ENCODE results near the gene OR2L8. TPM values are rescaled to one million over a fixed set of nuclear protein-coding genes. Genes with fewer than 3 reads are reported as not detected.

The OR2L8 gene, protein sequence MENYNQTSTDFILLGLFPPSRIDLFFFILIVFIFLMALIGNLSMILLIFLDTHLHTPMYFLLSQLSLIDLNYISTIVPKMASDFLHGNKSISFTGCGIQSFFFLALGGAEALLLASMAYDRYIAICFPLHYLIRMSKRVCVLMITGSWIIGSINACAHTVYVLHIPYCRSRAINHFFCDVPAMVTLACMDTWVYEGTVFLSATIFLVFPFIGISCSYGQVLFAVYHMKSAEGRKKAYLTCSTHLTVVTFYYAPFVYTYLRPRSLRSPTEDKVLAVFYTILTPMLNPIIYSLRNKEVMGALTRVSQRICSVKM
- not detected in 2 replicates for total RNA-seq (2014; rRNA removed; shearing (Covaris generic))

GRCh38 chr1:247948558-247948957 lies at the start of gene OR2L8:
OR2L8 (plus strand) TSS chr1:247948858; CDS start chr1:247948858, 0 bp downstream.
- Histone ChIP-seq H3K36me3 (no peaks in the 10 kb centered on the region), H3K4me3 (no peak within 1 kb of the TSS), H3K4me1 (no peaks in the 10 kb centered on the region), H3K27ac (no peak within 1 kb of the TSS), H3K27me3 (no peaks in the 10 kb centered on the region), H3K9me3 (replicated peaks) (no peaks in the 10 kb centered on the region)
- DNase-seq: no peak

DNA sequence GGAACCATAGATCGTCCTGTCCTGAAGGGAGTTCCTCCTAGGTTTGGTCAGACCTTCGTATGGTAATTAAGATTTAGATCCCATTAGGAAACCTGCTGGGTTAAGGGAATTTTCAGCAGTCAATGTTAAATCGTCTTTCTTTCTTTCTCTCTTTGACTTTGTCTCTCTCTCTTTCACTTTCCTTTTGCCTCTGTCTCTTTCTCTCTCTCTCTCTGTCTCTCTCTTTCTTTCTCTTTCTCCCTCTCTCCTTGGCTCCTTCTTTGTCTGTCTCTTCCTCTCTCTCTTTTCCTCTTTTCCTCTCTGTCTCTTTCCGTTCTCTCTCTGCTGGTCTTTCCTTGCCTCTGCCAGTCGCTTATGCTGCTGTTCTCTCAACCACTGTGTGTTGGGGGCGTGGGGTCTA lies 44.5 kb upstream of the OR2L8 start:
- Histone ChIP-seq H3K4me1 (no peaks in the 10 kb centered on the region), H3K4me3 (no peak overlapping the region), H3K9me3 (replicated peaks) (no peaks in the 10 kb centered on the region), H3K27me3 (no peaks in the 10 kb centered on the region), H3K36me3 (no peaks in the 10 kb centered on the region), H3K27ac (no peak overlapping the region)
- DNase-seq: no peak

GRCh38 chr1:247905181-247905580 lies 43.5 kb upstream of the OR2L8 start:
- no peaks in the 10 kb centered on the region for H3K4me1 ChIP-seq
- H3K36me3 ChIP-seq: no peaks in the 10 kb centered on the region
- H3K27ac ChIP-seq: no peak overlapping the region
- H3K27me3 ChIP-seq: no peaks in the 10 kb centered on the region
- no peak overlapping the region for H3K4me3 ChIP-seq
- no peaks in the 10 kb centered on the region for H3K9me3 ChIP-seq (replicated peaks)
- no peak for DNase-seq

DNA sequence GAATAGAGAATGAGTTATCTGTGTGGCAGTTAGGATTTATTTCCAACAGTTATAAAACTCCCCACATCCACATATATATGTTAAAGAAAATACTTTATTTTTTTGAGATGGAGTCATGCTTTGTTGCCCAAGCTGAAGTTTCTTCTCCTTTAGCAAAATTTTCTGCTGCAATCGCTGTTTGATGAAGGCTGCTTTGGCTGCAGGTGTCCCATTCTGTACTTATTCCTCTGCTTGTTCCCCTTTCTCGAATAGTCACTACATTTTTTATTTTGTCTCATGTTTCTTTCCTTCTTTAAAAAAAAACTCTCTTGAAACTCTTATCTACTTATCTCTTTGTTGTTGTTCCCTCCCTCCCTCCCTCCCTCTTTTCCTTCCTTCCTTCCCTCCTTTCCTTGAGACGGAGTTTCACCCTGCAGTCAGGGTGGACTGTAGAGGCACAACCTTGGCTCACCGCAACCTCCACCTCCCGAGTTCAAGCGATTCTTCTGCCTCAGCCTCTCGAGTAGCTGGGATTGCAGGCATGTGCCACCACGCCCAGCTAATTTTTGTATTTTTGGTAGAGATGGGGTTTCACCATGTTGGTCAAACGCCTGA lies 42.7 kb upstream of the OR2L8 start:
- Histone ChIP-seq H3K36me3 (no peaks in the 10 kb centered on the region), H3K27me3 (no peaks in the 10 kb centered on the region), H3K27ac (no peak overlapping the region), H3K4me3 (no peak overlapping the region), H3K4me1 (no peaks in the 10 kb centered on the region), H3K9me3 (replicated peaks) (no peaks in the 10 kb centered on the region)
- DNase-seq: no peak

- no peaks in the 10 kb centered on the region for H3K9me3 ChIP-seq (replicated peaks)
- H3K36me3 ChIP-seq: no peaks in the 10 kb centered on the region
- no peaks in the 10 kb centered on the region for H3K4me1 ChIP-seq
- no peaks in the 10 kb centered on the region for H3K27me3 ChIP-seq
- no peak for DNase-seq
- H3K27ac ChIP-seq: no peak overlapping the region
- no peak overlapping the region for H3K4me3 ChIP-seq
These were observed 42.1 kb upstream of the OR2L8 start for GRCh38 chr1:247906504-247907047.

DNA sequence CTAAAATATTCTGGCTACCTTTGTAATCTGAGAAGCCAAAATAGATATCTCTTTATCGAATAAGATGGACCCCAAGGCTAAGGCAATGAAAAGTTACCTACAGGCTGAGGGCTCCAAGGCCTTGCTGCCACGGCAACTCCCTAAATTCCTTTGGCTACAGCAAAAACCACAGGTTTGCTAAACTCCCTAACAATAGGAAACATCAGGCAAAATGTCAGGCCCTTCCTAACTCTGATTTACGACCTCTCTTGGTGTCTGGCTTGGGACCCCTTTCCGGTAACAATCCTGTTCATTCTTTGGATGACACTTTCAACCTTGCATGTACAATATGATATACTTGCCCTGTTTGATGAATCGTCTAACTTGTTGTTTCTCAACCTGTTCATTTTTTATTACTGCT lies 39.9 kb upstream of the OR2L8 start:
- no peak overlapping the region for H3K27ac ChIP-seq
- no peaks in the 10 kb centered on the region for H3K36me3 ChIP-seq
- no peak overlapping the region for H3K4me3 ChIP-seq
- no peak for DNase-seq
- H3K9me3 ChIP-seq (replicated peaks): no peaks in the 10 kb centered on the region
- H3K4me1 ChIP-seq: no peaks in the 10 kb centered on the region
- H3K27me3 ChIP-seq: no peaks in the 10 kb centered on the region

GRCh38 chr1:247913786-247914185 lies 34.9 kb upstream of the OR2L8 start:
- Histone ChIP-seq H3K27ac (no peak overlapping the region), H3K9me3 (replicated peaks) (no peaks in the 10 kb centered on the region), H3K27me3 (no peaks in the 10 kb centered on the region), H3K36me3 (no peaks in the 10 kb centered on the region), H3K4me3 (no peak overlapping the region), H3K4me1 (no peaks in the 10 kb centered on the region)
- DNase-seq: no peak

DNA sequence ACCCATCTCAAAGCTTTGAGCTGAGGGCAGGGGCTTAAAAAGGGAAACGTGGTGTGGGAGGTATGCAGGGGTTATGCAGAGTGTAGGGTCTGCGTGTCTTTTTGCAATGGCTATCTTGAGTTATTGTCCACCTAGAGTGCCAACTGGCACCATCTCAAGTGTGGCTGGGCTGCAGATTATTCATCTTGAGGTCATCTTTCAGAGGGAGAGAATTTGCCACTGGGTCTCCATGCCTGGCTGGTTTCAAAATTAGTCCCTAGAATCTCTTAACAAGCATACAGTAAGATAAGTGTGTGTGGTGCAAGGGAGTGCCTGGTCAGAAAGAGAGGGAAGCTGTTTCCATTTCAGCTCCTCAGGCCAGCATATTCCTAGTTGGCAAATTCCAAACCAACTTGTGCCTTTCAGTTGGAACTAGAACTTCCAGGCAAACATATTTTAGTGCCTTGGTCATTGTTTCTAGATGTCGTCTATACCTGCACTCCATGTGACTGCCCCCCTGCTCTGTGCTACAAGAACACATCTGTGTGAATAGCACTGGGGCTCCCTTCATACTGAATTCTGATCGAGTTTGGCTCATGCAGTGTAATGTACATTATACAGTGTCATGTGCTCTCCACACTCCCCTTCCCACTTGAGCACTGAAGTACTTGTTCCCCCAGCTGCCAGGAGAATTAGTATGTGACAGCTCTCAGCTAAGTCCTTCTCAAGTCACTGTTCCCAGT lies 33.6 kb upstream of the OR2L8 start:
- DNase-seq: no peak

DNA sequence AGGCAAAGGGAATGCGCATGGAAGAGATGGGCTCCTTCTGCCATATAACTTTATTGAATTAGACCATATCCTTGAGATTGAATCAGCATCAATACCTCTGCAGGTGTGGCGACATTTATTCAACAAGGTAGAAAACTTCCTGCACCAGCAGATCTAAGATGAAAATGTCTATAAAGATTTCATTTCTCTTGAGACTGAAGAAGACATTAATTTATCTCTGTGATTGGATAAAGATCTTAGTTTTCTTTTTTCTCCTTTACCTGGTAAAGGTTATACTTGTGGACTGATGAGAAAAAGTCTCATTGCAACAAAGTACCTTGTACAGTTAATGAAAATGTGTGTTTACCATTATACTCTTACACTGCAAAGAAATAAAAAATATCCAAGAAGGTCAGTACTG lies 28.7 kb upstream of the OR2L8 start, which contains the start of gene OR2T8:
Gene OR2T8, plus strand, starts transcription at position 301 of the 400 bp plus-strand sequence. CDS start 766 bp downstream, outside the sequence.
- no peak for DNase-seq
- H3K4me1 ChIP-seq: no peaks in the 10 kb centered on the region
- no peak within 1 kb of the TSS for H3K27ac ChIP-seq
- H3K27me3 ChIP-seq: no peaks in the 10 kb centered on the region
- no peak within 1 kb of the TSS for H3K4me3 ChIP-seq
- H3K36me3 ChIP-seq: no peaks in the 10 kb centered on the region
- H3K9me3 ChIP-seq (replicated peaks): no peaks in the 10 kb centered on the region

More for the DNA sequence above, 33.6 kb upstream of the OR2L8 start:
- Histone ChIP-seq H3K27ac (no peak overlapping the region), H3K9me3 (replicated peaks) (no peaks in the 10 kb centered on the region), H3K4me1 (no peaks in the 10 kb centered on the region), H3K36me3 (no peaks in the 10 kb centered on the region), H3K27me3 (no peaks in the 10 kb centered on the region), H3K4me3 (no peak overlapping the region)

GRCh38 chr1:247923941-247924340 lies 24.7 kb upstream of the OR2L8 start:
- Histone ChIP-seq H3K36me3 (no peaks in the 10 kb centered on the region), H3K27me3 (no peaks in the 10 kb centered on the region), H3K27ac (no peak overlapping the region), H3K4me3 (no peak overlapping the region), H3K9me3 (replicated peaks) (no peaks in the 10 kb centered on the region), H3K4me1 (no peaks in the 10 kb centered on the region)
- DNase-seq: no peak

GRCh38 chr1:247924868-247925267 lies 23.8 kb upstream of the OR2L8 start, which contains the start of gene OR2AJ1:
OR2AJ1 (plus strand) TSS chr1:247924889; CDS start chr1:247933769, 8,880 bp downstream.
- DNase-seq: no peak
- no peaks in the 10 kb centered on the region for H3K4me1 ChIP-seq
- no peaks in the 10 kb centered on the region for H3K9me3 ChIP-seq (replicated peaks)
- H3K36me3 ChIP-seq: no peaks in the 10 kb centered on the region
- H3K4me3 ChIP-seq: no peak within 1 kb of the TSS
- H3K27me3 ChIP-seq: no peaks in the 10 kb centered on the region
- H3K27ac ChIP-seq: no peak within 1 kb of the TSS

- DNase-seq: no peak
- Histone ChIP-seq H3K9me3 (replicated peaks) (no peaks in the 10 kb centered on the region), H3K4me1 (no peaks in the 10 kb centered on the region), H3K4me3 (no peak overlapping the region), H3K36me3 (no peaks in the 10 kb centered on the region), H3K27me3 (no peaks in the 10 kb centered on the region), H3K27ac (no peak overlapping the region)
These were observed 14.7 kb upstream of the OR2L8 start for GRCh38 chr1:247933989-247934388.

- no peaks in the 10 kb centered on the region for H3K27me3 ChIP-seq
- H3K4me1 ChIP-seq: no peaks in the 10 kb centered on the region
- no peak overlapping the region for H3K4me3 ChIP-seq
- H3K36me3 ChIP-seq: no peaks in the 10 kb centered on the region
- no peak for DNase-seq
- no peaks in the 10 kb centered on the region for H3K9me3 ChIP-seq (replicated peaks)
- no peak overlapping the region for H3K27ac ChIP-seq
These were observed 12.9 kb upstream of the OR2L8 start for GRCh38 chr1:247935781-247936180.

DNA sequence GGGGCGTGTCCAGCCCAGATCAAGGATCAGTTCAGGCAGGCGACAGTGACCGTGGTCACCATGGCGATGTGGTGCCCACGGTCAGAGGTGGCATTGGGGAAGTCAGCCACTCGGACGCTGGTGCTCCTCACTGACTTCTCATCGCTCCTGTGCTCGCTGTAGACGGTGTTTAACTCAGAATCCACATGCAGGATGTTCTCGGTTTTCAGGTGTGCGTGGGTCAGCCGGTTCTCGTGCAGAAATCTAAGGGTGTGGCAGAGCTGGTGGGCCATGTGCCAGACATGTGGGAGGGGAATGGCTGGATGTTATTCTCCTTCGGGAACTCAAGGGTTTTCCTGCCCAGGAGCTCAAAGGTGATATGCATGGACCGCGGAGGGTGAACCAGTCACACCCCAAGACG lies 12.2 kb upstream of the OR2L8 start:
- Histone ChIP-seq H3K27me3 (no peaks in the 10 kb centered on the region), H3K4me1 (no peaks in the 10 kb centered on the region), H3K4me3 (no peak overlapping the region), H3K9me3 (replicated peaks) (no peaks in the 10 kb centered on the region), H3K36me3 (no peaks in the 10 kb centered on the region), H3K27ac (no peak overlapping the region)
- no peak for DNase-seq

Data from SJCRH30 (cell line).